ENCODE results near the gene ZNF274. TPM values are rescaled to one million over a fixed set of nuclear protein-coding genes. Genes with fewer than 3 reads are reported as not detected.

ZNF274 gene
- total and polyA plus RNA-seq, 2 donors (not counting 1 experiment from before 2014, with no cell fraction given): 53.3 to 83.7 TPM

- 100% methylated on average over 1 of the region's 3 CpGs for WGBS (ENCODE audit: insufficient coverage)
- ChIA-PET POLR2A (no interaction called here), CTCF (no interaction called here)
- no peaks in the 10 kb centered on the region for H3K4me1 ChIP-seq (ENCODE audit: control insufficient read depth in 2 of 2, insufficient read depth in 2 of 2, low read length in 2 of 2)
- no peak overlapping the region for H3K4me2 ChIP-seq (replicated peaks; ENCODE audit: low read depth, low read length, poor library complexity, severe bottlenecking)
- intact Hi-C loops (cut with micrococcal nuclease): no loop called here
- H3K9me3 ChIP-seq (ENCODE audit: control extremely low read depth in 1 of 3, control insufficient read depth in 2 of 3, insufficient read depth in 1 of 3, low read length in 2 of 3): peaks cover 14 to 97% (median 93%) of the 10 kb centered on the region in 3 donors
- no peak overlapping the region for H2AFZ ChIP-seq (ENCODE audit: insufficient read depth, low read depth, low read length, poor library complexity, severe bottlenecking)
- no peak for DNase-seq
- H3K36me3 ChIP-seq (replicated peaks in 1 of 2; ENCODE audit: control extremely low read depth in 1 of 2, control insufficient read depth in 1 of 2, extremely low read depth in 1 of 2, insufficient read depth in 2 of 2, low read length in 1 of 2): peaks cover 6 to 42% of the 10 kb centered on the region in 2 experiments
- Mint-ChIP-seq H3K4me3 (no peak overlapping the region), H3K4me1 (no peaks in the 10 kb centered on the region), H3K27ac (no peak overlapping the region), H3K27me3 (no peaks in the 10 kb centered on the region), H3K9me3 (ENCODE audit: insufficient read depth) (peaks cover 13% of the 10 kb centered on the region)
- no peak for ATAC-seq (ENCODE audit: low read depth)
- no peaks in the 10 kb centered on the region for H3K79me2 ChIP-seq (ENCODE audit: control insufficient read depth, insufficient read depth, low read length)
- H3K27me3 ChIP-seq (replicated peaks in 1 of 4; ENCODE audit: control extremely low read depth in 1 of 4, control insufficient read depth in 3 of 4, insufficient read depth in 4 of 4, low read length in 3 of 4): no peaks in the 10 kb centered on the region
- TF ChIP-seq, protein P1, sequence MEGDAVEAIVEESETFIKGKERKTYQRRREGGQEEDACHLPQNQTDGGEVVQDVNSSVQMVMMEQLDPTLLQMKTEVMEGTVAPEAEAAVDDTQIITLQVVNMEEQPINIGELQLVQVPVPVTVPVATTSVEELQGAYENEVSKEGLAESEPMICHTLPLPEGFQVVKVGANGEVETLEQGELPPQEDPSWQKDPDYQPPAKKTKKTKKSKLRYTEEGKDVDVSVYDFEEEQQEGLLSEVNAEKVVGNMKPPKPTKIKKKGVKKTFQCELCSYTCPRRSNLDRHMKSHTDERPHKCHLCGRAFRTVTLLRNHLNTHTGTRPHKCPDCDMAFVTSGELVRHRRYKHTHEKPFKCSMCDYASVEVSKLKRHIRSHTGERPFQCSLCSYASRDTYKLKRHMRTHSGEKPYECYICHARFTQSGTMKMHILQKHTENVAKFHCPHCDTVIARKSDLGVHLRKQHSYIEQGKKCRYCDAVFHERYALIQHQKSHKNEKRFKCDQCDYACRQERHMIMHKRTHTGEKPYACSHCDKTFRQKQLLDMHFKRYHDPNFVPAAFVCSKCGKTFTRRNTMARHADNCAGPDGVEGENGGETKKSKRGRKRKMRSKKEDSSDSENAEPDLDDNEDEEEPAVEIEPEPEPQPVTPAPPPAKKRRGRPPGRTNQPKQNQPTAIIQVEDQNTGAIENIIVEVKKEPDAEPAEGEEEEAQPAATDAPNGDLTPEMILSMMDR (IDR thresholded peaks at IDR 0.05): no peak
- TF ChIP-seq EZH2 (IDR thresholded peaks at IDR 0.05; ENCODE audit: borderline replicate concordance, insufficient read depth, low read depth, low read length, poor library complexity, severe bottlenecking): no peak
- H3K27ac ChIP-seq (ENCODE audit: low read length in 2 of 2): no peak overlapping the region
- no peak overlapping the region for H3K9ac ChIP-seq (ENCODE audit: low read length)
- H3K4me3 ChIP-seq (ENCODE audit: control extremely low read depth in 1 of 5, extremely low read depth in 1 of 5, insufficient read depth in 1 of 5, low read depth in 2 of 5, low read length in 4 of 5): peak overlapping the region in 1 of 5 experiments; percentile 7
- no peaks in the 10 kb centered on the region for H4K20me1 ChIP-seq (ENCODE audit: control insufficient read depth, insufficient read depth, low read length, poor library complexity, severe bottlenecking)
Observed at GRCh38 chr19:58261600-58261967, 78.7 kb downstream of the ZNF274 start.

DNA sequence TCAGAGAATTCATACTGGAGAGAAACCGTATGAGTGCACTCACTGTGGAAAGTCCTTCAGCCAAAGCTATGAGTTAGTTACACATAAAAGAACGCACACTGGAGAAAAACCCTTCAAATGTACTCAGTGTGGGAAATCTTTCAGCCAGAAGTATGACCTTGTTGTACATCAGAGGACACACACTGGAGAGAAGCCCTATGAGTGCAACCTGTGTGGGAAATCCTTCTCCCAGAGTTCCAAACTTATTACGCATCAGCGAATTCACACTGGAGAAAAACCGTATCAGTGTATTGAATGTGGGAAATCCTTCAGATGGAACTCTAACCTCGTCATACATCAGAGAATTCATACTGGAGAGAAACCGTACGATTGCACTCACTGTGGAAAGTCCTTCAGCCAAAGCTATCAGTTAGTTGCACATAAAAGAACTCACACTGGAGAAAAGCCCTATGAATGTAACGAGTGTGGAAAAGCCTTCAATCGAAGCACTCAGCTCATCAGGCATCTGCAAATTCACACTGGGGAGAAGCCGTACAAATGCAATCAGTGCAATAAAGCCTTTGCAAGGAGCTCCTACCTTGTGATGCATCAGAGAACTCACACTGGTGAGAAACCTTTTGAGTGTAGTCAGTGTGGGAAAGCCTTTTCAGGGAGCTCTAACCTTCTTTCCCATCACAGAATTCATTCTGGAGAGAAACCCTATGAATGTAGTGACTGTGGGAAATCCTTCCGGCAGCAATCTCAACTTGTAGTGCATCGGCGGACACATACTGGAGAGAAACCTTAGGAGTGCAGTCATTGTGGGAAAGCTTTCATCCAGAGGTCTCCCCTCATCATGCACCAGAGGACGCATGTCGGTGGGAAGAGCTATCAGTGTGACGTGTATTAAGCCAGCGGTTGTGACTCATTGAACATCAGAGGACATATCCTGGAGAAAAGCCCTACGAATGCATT is 79.4 kb downstream of the ZNF274 start:
- Histone ChIP-seq H3K4me3 (ENCODE audit: control extremely low read depth in 1 of 5, extremely low read depth in 1 of 5, insufficient read depth in 1 of 5, low read depth in 2 of 5, low read length in 4 of 5) (peak overlapping the region in 1 of 5 experiments; percentile 7), H3K4me2 (replicated peaks; ENCODE audit: low read depth, low read length, poor library complexity, severe bottlenecking) (no peak overlapping the region), H3K9ac (ENCODE audit: low read length) (peak overlapping the region; percentile 26), H3K36me3 (replicated peaks in 1 of 2; ENCODE audit: control extremely low read depth in 1 of 2, control insufficient read depth in 1 of 2, extremely low read depth in 1 of 2, insufficient read depth in 2 of 2, low read length in 1 of 2) (peaks cover 6 to 39% of the 10 kb centered on the region in 2 experiments), H3K27ac (ENCODE audit: low read length in 2 of 2) (no peak overlapping the region), H3K4me1 (ENCODE audit: control insufficient read depth in 2 of 2, insufficient read depth in 2 of 2, low read length in 2 of 2) (no peaks in the 10 kb centered on the region), H2AFZ (ENCODE audit: insufficient read depth, low read depth, low read length, poor library complexity, severe bottlenecking) (no peak overlapping the region), H4K20me1 (ENCODE audit: control insufficient read depth, insufficient read depth, low read length, poor library complexity, severe bottlenecking) (no peaks in the 10 kb centered on the region), H3K9me3 (ENCODE audit: control extremely low read depth in 1 of 3, control insufficient read depth in 2 of 3, insufficient read depth in 1 of 3, low read length in 2 of 3) (peaks cover 14 to 98% (median 96%) of the 10 kb centered on the region in 3 donors), H3K27me3 (replicated peaks in 1 of 4; ENCODE audit: control extremely low read depth in 1 of 4, control insufficient read depth in 3 of 4, insufficient read depth in 4 of 4, low read length in 3 of 4) (no peaks in the 10 kb centered on the region), H3K79me2 (ENCODE audit: control insufficient read depth, insufficient read depth, low read length) (no peaks in the 10 kb centered on the region)
- ChIA-PET POLR2A (no interaction called here), CTCF (no interaction called here)
- no peaks in the 10 kb centered on the region for H3K27me3 Mint-ChIP-seq
- no peak for TF ChIP-seq EZH2 (IDR thresholded peaks at IDR 0.05; ENCODE audit: borderline replicate concordance, insufficient read depth, low read depth, low read length, poor library complexity, severe bottlenecking)
- TF ChIP-seq, protein P1 (IDR thresholded peaks at IDR 0.05): no peak
- intact Hi-C loops (cut with micrococcal nuclease): no loop called here
- peaks cover 13% of the 10 kb centered on the region for H3K9me3 Mint-ChIP-seq (ENCODE audit: insufficient read depth)
- no peak for DNase-seq
- ATAC-seq (ENCODE audit: low read depth): no peak
- 95% methylated on average over 18 of the region's 19 CpGs for WGBS (ENCODE audit: insufficient coverage)
- H3K4me3 Mint-ChIP-seq: no peak overlapping the region
- no peak overlapping the region for H3K27ac Mint-ChIP-seq
- no peaks in the 10 kb centered on the region for H3K4me1 Mint-ChIP-seq

All from B cell (primary cell).